Measurements from ENCODE around the gene IRX5.

DNA sequence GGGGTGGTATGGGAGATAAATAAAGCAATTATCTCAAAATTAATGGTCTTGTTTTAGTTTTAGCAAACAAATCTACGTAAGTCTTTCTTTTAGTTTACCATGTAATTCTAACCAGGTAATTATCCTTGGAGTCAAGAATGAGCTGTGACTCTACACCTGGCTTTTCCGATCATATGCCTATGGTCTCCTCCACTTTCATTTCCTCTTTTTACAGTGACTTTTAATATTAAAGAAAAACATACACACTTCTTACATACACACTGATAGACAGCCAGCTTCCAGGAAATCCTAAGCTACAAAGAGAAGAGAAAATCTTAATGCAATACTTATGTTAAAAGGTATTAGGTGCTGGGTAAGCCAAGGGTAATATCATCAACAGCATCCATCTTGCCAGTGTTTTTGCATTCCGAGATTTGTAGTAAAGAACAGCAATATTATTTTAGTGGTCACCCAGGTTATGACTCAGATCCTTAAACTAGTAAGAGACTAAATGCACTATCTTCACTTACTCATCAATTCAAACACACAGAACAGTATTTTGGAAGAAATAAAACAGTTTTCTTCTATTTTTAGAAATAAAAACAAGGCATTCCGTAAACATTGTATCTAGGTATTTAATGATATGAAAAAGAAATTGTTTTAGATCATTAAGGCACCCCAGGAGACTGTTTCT, 4.4 kb upstream of the IRX5 start:
- no peak for TF ChIP-seq POLR2A (IDR thresholded peaks at IDR 0.05)
- no peak for TF ChIP-seq EP300 (IDR thresholded peaks at IDR 0.05)
- TF ChIP-seq POLR2AphosphoS5 (IDR thresholded peaks at IDR 0.05), result no peak
- TF ChIP-seq, protein P1, sequence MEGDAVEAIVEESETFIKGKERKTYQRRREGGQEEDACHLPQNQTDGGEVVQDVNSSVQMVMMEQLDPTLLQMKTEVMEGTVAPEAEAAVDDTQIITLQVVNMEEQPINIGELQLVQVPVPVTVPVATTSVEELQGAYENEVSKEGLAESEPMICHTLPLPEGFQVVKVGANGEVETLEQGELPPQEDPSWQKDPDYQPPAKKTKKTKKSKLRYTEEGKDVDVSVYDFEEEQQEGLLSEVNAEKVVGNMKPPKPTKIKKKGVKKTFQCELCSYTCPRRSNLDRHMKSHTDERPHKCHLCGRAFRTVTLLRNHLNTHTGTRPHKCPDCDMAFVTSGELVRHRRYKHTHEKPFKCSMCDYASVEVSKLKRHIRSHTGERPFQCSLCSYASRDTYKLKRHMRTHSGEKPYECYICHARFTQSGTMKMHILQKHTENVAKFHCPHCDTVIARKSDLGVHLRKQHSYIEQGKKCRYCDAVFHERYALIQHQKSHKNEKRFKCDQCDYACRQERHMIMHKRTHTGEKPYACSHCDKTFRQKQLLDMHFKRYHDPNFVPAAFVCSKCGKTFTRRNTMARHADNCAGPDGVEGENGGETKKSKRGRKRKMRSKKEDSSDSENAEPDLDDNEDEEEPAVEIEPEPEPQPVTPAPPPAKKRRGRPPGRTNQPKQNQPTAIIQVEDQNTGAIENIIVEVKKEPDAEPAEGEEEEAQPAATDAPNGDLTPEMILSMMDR (IDR thresholded peaks at IDR 0.05), result no peak

Data from gastroesophageal sphincter (tissue), 3 donors.